ENCODE measurements around the gene ZNF792. TPM values are rescaled to one million over a fixed set of nuclear protein-coding genes. Genes with fewer than 3 reads are reported as not detected.
"Not testable (repeated sequence)": the region's sequence is repeated elsewhere in the genome, so short reads cannot be mapped to it uniquely, and the experiment has no call there.

The ZNF792 gene
- polyA plus RNA-seq, 3 donors from 2014 or later, result 8.4 to 17.2 (median 10.6) TPM

DNA sequence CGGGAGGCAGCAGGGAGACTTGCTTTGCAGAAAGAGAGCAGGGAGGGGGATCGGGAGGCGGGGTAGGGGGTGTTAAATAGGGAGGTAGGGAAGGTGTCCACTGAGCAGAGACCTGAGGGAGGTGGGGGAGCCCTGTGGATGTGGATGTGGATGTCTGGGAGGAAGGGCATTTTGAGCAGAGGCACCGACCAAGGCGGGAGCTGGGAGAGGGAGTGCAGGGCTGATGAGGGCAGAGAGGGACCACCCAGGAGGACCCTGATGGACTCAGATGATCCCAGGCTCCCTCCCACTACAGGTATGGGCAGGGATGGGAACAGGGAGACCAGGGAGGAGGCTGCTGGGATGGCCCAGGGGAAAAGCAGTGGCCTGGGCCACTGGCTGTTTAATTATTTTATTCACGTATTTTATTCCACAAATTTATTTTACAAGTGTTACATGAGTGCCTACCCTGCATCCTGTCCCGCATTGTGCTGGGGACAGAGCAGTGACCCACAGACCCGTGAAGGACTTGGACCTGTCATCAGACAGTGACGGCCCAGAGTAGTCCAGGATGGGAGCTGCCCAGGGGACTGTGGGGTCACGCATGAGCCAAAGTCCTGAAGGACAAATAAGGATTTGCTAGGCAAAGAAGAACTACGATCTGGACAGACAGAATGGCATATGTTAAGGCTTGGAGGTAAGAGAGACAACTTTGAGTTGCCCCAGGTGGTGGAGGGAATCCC is 41.4 kb upstream of the ZNF792 start:
- H3K4me3 Mint-ChIP-seq, result no peak overlapping the region
- no peak for DNase-seq
- H3K36me3 Mint-ChIP-seq, result peaks cover 0 to 10% (median 6%) of the 10 kb centered on the region in 3 donors
- peak overlapping the region in 1 of 6 donors; percentile 39 for H3K27ac Mint-ChIP-seq
- H3K4me1 Mint-ChIP-seq, result peaks cover 43 to 45% of the 10 kb centered on the region in 2 donors
- H3K27me3 Mint-ChIP-seq (ENCODE audit: low read depth in 3 of 3), result peaks cover 0 to 11% (median 3%) of the 10 kb centered on the region in 3 donors
- no peaks in the 10 kb centered on the region for H3K9me3 Mint-ChIP-seq

DNA sequence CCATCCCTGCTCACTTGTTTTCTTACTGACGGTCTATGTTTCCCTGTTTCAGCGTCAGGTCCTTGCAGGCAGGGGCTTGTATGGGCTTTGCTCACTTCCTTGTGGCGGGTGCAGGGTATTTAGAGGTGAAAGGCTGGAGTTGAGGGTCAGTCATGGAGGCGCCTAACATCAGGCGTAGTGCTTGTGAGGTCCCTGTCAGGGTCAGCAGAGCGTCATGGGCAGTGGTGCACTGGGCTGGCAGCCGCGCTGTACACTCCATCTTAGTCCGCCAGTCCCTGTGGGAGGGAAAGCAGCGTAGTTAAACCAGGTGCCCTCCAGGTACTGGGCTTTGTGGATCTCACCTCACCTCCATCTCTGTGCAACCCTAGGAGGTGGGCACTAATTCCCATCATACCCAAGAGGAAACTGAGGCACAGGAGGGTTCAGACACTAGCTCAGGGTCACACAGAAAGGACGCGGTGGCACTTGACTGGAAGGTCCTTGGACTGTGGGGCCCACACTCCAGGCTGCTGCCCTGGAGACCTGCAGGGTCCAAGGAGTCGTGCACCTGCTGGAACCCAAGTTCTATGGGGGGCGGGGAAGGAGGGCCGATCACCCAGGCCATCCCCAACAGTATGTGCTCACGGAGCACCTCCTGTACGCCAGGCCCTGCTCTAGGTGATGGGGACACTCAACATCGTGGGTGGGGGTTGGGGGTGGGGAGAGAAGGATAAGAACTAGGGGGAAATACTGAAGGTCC is 40.7 kb upstream of the ZNF792 start:
- Mint-ChIP-seq H3K9me3 (no peaks in the 10 kb centered on the region), H3K27me3 (ENCODE audit: low read depth in 3 of 3) (peaks cover 0 to 11% (median 2%) of the 10 kb centered on the region in 3 donors), H3K27ac (peak overlapping the region in 3 of 6 donors; percentile 45 to 74 (median 49)), H3K36me3 (peaks cover 0 to 7% (median 6%) of the 10 kb centered on the region in 3 donors), H3K4me3 (peak overlapping the region in 1 of 5 donors; percentile 44), H3K4me1 (peaks cover 39 to 43% of the 10 kb centered on the region in 2 donors)
- no peak for DNase-seq

DNA sequence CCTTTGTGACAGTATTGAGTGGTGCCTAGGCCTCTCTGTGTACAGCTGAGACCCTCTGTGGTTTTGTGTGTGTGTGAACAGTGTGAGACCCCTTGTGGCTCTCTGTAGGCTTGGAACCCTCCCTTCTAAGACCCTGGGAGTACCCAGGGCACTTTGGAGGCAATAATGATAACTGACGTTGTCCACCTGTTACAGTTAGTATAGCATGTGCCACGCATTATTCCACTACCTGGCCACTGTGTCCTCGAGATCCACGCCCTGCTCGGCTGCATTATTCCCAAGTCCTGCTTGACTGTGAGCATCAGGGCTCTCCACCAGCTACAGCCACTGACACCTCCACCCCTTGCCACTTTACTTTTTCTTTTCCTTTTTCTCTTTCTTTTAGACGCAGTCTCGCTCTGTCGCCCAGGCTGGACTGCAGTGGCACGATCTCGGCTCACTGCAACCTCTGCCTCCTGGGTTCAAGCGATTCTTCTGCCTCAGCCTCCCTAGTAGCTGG is 38.1 kb upstream of the ZNF792 start:
- Mint-ChIP-seq H3K4me3 (peak overlapping the region; percentile 91 to 98 (median 94)), H3K4me1 (peaks cover 57 to 59% of the 10 kb centered on the region in 2 donors), H3K9me3 (no peaks in the 10 kb centered on the region), H3K36me3 (peaks cover 0 to 7% (median 6%) of the 10 kb centered on the region in 3 donors), H3K27ac (peak overlapping the region; percentile 87 to 99 (median 94)), H3K27me3 (ENCODE audit: low read depth in 3 of 3) (peaks cover 0 to 14% (median 2%) of the 10 kb centered on the region in 3 donors)
- no peak for DNase-seq

DNA sequence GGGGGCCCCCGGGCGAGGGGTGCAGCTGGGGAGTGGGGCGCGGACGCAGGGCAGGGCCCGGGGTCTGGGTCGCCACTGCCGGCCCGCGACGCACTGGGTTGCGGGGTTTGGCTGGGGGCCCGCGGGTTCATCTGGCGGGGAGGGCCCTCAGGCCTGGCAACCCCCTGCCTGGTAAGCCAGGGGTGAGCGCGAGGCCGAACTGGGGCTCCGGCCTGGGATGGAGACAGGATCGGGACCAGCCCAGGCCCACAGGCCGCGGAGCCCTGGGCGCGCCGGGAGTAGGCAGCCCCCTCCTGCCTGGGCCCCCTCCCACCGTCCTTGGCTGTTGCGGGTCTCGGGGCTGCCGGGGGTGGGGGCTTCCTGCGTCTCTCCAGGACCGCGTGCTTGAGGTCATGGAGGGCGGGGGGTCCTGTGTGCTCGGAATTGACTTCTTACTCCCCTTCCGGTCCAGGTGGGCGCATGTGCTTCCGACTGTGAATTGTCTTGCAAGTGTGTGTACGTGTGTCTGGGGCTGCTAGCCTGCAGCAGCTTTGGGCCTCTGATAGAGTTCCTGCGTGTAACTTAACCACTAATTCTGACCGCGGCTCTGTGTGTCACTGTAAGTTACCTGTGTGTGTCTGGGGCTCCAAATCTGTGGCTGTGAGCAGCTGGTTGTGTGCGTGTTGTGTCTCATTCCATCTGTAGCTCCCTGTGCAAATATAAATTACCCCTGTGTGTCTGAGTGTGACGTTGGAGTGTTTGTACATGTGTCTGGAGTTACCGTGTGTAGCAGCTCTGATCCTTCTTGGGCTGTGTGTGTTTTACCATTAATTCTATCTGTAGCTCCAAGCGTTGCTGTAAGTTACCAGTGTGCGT is 36.8 kb upstream of the ZNF792 start:
- no peaks in the 10 kb centered on the region for H3K36me3 Mint-ChIP-seq
- H3K27ac Mint-ChIP-seq, result peak overlapping the region; percentile 87 to 99 (median 94)
- peak; percentile 46 to 57 (median 56) for DNase-seq
- H3K4me1 Mint-ChIP-seq, result peaks cover 55 to 63% of the 10 kb centered on the region in 2 donors
- peaks cover 0 to 1% (median 0%) of the 10 kb centered on the region in 6 donors for H3K9me3 Mint-ChIP-seq
- H3K4me3 Mint-ChIP-seq, result peak overlapping the region; percentile 91 to 98 (median 94)
- H3K27me3 Mint-ChIP-seq (ENCODE audit: low read depth in 3 of 3), result peaks cover 0 to 14% (median 2%) of the 10 kb centered on the region in 3 donors

DNA sequence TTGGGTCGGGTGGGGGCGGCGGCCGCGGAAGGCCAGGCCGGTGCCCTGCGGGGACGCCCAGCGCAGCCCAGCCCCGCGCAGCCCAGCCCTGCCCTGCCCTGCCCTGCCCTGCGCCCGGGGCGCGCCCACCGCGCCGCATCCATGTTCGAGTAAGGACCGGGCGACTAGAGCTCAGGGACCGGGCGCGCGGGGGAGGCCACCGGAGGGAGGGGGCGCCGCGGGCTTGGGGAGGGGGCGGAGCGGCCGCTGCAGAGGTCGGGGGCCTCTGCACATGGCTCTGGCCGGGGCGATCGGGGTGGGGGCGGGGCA is 36.3 kb upstream of the ZNF792 start:
- Mint-ChIP-seq H3K36me3 (no peaks in the 10 kb centered on the region), H3K9me3 (peaks cover 0 to 2% (median 0%) of the 10 kb centered on the region in 6 donors), H3K4me3 (no peak overlapping the region), H3K27ac (peak overlapping the region in 1 of 6 donors; percentile 85), H3K4me1 (peaks cover 55 to 60% of the 10 kb centered on the region in 2 donors), H3K27me3 (ENCODE audit: low read depth in 3 of 3) (peaks cover 0 to 14% (median 5%) of the 10 kb centered on the region in 3 donors)
- DNase-seq, result no peak

DNA sequence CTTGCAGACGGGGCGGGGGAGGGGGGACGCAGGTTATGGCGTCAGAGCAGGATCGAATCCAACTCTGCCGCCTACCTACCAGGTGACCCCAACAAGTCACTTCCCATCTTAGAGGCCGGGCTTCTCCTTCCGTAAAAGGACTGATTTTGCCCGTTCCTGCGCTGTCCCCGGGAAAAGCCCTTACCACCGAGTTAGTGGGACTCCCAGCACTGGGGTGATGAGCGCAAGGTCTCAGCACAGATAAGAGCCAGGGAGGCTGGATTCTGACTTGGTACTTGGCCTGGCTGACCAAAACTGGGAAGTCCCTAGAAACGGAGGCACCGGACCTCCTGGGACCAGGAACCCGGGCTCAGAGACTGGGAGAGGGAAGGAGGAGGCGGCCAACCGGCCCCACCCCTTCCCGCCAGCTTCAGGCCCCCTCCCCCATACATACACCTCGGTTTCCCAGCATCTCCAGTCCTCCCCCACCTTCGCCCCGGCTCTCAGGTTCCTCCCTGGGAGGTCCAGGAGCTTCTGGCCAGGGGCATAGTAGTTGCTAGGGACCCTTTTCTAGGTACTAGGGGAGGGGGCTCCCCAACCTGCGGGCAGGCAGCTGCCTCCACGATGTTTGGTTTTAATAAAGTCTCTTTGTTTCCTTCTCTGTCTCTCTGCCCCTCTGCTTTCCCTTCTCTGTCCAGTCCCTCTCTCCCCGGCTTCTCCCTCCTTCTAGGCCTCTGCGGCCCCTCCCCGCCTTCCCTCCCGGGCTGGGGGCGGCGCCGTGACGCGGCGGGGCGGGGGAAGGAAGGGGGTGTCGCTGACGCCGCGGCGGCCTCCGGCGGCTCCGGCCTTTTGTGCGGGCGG is 35.7 kb upstream of the ZNF792 start, which contains the start of gene GRAMD1A:
Gene GRAMD1A (plus strand): TSS at position 826 of the 840 bp plus-strand sequence. CDS start 156 bp downstream, outside the sequence.
- Mint-ChIP-seq H3K27me3 (ENCODE audit: low read depth in 3 of 3) (peaks cover 0 to 14% (median 5%) of the 10 kb centered on the region in 3 donors), H3K27ac (peak within 1 kb of the TSS; percentile 87 to 99 (median 95)), H3K4me1 (peaks cover 55 to 60% of the 10 kb centered on the region in 2 donors), H3K9me3 (peaks cover 0 to 2% (median 0%) of the 10 kb centered on the region in 6 donors), H3K4me3 (peak within 1 kb of the TSS; percentile 91 to 98 (median 94)), H3K36me3 (no peaks in the 10 kb centered on the region)
- peak; percentile 73 to 76 (median 74) for DNase-seq

DNA sequence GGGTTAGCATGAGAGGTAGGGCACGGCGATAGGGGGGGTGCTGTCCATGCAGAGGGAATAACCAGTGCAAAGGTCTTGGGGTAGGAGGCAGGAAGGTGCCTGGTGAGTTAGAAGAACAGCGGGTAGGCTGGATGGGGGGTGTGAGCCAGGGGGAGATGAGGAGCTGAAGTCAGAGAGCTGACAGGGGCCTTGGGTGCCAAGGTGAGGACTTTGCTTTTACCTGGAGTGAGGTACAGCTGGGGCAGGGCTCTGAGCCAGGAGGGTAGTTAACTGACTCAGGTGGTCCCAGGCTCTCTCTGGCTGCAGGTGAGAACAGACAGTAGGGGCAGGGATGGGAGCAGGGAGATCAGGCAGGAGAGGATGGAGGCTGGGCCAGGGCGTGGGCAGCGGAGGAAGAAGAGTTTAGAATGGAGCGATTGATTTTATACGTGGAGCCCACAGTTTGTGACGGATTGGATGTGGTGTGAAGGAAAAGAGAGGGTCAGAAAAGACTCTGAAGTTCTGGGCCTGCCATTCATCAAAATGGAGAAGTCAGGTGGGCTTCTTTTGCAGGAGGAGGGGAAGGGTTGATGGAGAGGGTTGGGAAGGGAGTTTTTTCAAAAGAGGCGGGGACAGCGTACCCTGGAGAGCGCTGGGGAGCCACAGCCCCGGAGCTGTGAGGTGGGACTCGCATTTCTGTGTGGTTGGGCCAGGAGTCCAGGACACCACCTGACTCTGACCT is 34.9 kb upstream of the ZNF792 start:
- no peak for DNase-seq
- Mint-ChIP-seq H3K4me1 (peaks cover 54 to 62% of the 10 kb centered on the region in 2 donors), H3K4me3 (peak overlapping the region; percentile 74 to 87 (median 86)), H3K9me3 (peaks cover 0 to 2% (median 0%) of the 10 kb centered on the region in 6 donors), H3K27me3 (ENCODE audit: low read depth in 3 of 3) (peaks cover 0 to 14% (median 5%) of the 10 kb centered on the region in 3 donors), H3K36me3 (no peaks in the 10 kb centered on the region), H3K27ac (peak overlapping the region; percentile 63 to 96 (median 94))

DNA sequence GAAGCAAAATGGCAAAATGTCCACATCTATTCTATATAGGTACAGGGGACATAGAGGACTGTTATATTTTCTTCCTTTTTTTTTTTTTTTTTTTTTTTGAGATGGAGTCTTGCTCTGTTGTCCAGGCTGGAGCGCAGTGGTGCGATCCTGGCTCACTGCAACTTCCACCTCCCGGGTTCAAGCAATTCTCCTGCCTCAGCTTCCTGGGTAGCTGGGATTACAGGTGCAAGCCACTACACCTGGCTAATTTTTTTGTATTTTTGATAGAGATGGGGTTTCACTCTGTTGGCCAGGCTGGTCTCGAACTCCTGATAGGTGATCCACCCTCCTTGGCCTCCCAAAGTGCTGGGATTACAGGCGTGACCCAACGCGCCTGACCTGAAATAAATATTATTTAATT is 34.2 kb upstream of the ZNF792 start:
- not testable (repeated sequence) for DNase-seq, H3K36me3 Mint-ChIP-seq, H3K9me3 Mint-ChIP-seq
- Mint-ChIP-seq H3K4me3 (peak overlapping the region in 3 of 5 donors; percentile 1 to 86 (median 85)), H3K27ac (peak overlapping the region in 3 of 6 donors; percentile 85 to 96 (median 93)), H3K27me3 (ENCODE audit: low read depth in 3 of 3) (peaks cover 0 to 16% (median 5%) of the 10 kb centered on the region in 3 donors), H3K4me1 (peaks cover 47 to 55% of the 10 kb centered on the region in 2 donors)

DNA sequence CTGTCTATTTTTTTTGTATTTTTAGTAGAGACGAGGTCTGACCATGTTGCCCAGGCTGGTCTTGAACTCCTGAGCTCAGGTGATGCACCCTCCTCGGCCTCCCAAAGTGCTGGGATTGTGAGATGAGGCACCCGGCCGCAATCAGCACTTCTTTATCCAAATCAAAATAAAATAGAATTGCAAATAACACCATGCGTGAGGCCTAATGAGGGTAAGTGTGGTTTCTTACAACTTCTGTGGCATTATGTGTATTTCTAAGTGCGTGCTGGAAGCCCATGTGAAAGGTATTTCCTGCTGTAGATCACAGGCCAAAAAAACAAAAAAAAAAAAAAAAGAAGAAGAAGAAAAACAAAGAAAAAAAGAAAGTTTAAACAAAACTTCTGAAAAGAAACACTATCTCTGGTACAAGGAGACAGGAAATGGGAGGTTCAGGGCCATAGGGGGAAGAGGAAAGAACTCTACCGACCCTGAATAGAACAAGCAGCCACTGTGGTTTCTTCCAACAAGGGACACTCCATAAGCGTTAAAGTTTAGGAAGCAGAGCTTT is 33.1 kb upstream of the ZNF792 start:
- DNase-seq, result no peak
- H3K27me3 Mint-ChIP-seq (ENCODE audit: low read depth in 3 of 3), result peaks cover 0 to 13% (median 2%) of the 10 kb centered on the region in 3 donors
- H3K4me1 Mint-ChIP-seq, result peaks cover 36 to 44% of the 10 kb centered on the region in 2 donors
- H3K27ac Mint-ChIP-seq, result peak overlapping the region; percentile 58 to 87 (median 78)
- peaks cover 0 to 2% (median 0%) of the 10 kb centered on the region in 6 donors for H3K9me3 Mint-ChIP-seq
- H3K36me3 Mint-ChIP-seq, result no peaks in the 10 kb centered on the region
- H3K4me3 Mint-ChIP-seq, result peak overlapping the region; percentile 1 to 63 (median 59)

DNA sequence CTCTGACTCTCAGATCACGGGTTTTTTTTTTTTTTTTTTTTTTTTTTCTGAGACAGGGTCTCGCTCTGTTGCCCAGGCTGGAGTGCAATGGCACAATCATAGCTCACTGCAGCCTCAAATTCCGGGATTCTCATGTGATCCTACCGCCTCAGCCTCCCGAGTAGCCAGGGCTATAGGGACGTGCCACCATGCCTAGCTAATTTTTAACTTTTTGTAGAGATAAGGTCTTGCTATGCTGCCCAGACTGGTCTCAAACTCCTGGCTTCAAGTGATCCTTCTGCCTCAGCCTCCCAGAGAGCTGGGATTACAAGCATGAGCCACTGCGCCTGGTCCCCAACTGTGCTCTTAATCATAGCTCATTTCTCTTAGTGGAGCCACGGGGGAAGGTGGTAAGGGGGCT is 31.5 kb upstream of the ZNF792 start:
- Mint-ChIP-seq H3K36me3 (no peaks in the 10 kb centered on the region), H3K4me3 (no peak overlapping the region), H3K9me3 (peaks cover 0 to 2% (median 0%) of the 10 kb centered on the region in 6 donors), H3K27me3 (ENCODE audit: low read depth in 3 of 3) (peaks cover 2 to 8% (median 3%) of the 10 kb centered on the region in 3 donors), H3K27ac (no peak overlapping the region), H3K4me1 (peaks cover 22 to 30% of the 10 kb centered on the region in 2 donors)
- no peak for DNase-seq

DNA sequence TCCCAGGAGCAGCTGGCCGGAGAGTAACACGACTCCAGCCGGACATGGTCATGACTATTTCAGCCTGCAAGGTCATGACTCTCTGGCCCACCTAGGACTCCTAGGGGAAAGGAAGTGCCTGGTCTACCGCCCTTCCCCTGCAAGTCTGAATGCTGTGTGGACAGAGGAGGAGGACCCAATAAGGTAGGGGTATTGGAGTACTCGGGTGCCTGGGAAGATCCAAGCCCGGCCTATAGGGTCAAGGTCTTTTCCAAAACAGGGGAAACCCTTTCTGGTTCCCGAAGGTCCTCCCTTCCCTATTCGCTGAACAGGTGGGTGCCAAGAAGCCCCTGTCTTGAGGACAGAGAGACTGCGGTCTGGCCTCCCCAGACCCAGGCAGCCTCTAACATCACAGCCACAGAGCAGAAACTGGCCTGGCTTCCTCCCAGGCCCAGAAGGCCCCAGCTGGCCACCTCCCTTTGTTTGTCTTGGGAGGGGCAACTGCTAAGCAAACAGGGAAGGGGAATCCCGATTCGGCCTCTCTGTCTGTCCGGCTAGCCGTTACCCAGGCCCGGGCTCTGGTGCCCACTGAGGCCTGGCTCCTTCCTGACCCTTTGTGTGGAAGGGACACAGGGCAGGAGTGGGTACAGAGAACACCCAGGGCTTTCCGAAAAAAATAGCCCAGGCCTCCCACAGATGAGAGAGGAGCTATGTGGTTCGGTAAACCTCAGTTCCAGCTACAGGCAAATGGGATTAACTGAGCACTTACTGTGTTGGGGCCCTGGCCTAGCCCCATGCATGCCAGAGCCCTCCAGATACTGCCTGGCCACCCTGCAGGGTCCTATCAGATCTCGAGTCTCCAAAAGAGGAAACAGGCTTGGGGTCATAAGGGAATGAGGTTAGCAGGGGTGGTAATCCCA is 30.9 kb upstream of the ZNF792 start:
- H3K4me3 Mint-ChIP-seq, result peak overlapping the region in 1 of 5 donors; percentile 52
- peaks cover 0 to 2% (median 0%) of the 10 kb centered on the region in 6 donors for H3K9me3 Mint-ChIP-seq
- H3K36me3 Mint-ChIP-seq, result no peaks in the 10 kb centered on the region
- H3K4me1 Mint-ChIP-seq, result peaks cover 22 to 29% of the 10 kb centered on the region in 2 donors
- DNase-seq, result no peak
- peak overlapping the region in 3 of 6 donors; percentile 16 to 59 (median 22) for H3K27ac Mint-ChIP-seq
- H3K27me3 Mint-ChIP-seq (ENCODE audit: low read depth in 3 of 3), result peaks cover 2 to 9% (median 3%) of the 10 kb centered on the region in 3 donors
